CD4-positive, alpha-beta T cell treated with Interleukin-12 subunit alpha and Interleukin-12 subunit beta, for 1 hour (primary cell): ENCODE data around the gene EIF2S2.
A peak's percentile ranks its signal among the peaks of the same experiment; 100 is the strongest.

Experiments used
- DNase-seq: peaks from one replicate; pipeline ENCODE4 v3.0.0-alpha.2; 2020

Gene EIF2S2

DNA sequence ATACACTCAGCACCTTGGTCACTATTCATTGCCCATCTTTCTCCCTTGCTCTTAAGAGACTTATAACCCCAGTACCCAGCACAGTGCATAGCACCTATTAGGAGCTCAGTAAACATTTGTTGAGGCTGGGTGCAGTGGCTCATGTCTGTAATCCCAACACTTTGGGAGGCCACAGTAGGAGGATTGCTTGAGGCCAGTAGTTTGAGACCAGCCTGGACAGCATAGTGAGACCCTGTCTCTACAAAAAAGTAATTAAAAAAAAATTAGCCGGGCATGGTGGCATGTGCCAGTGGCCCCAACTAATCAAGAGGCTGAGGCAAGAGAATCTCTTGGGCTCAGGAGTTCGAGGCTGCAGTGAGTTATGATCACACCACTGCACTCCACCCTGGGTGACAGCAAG, 8.2 kb upstream of the EIF2S2 start:
- no peak for DNase-seq

DNA sequence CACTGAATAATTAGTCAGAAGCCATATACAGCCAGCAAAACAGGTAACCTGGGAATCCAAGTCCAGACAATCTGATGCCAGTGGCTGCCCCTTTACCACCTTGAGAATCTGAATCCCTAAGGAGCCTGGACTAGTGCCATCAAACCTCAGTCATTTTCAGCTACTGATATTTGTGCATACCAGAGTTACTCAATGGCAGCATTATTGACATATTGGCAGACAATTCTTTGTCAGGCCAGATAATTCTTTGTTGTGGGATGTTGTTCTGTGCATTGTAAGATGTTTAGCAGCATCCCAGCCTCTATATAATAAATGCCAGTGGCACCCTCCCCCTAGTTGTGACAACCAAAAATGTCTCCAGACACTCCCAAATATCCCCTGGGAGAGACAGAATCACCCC, 3.2 kb upstream of the EIF2S2 start:
- DNase-seq = no peak

DNA sequence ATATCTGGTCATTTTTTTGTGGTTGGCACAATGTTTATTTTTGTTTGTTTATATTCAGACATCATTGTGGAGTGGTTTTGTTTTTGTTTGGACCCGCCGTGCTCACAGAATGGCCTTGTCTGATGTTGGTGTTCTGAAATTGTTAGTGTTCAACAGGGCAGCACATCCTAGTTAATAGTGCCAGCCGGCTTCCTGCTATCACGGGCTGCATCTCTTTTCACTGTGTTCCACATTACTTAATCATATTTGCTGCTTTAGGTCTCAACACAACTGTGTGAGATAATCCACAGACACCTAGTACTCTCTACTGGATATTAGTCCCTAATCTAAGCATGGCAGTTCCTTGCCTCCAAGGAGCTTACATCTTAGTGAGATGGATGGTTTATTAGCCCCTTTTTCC, 2.8 kb upstream of the EIF2S2 start:
- DNase-seq = no peak

DNA sequence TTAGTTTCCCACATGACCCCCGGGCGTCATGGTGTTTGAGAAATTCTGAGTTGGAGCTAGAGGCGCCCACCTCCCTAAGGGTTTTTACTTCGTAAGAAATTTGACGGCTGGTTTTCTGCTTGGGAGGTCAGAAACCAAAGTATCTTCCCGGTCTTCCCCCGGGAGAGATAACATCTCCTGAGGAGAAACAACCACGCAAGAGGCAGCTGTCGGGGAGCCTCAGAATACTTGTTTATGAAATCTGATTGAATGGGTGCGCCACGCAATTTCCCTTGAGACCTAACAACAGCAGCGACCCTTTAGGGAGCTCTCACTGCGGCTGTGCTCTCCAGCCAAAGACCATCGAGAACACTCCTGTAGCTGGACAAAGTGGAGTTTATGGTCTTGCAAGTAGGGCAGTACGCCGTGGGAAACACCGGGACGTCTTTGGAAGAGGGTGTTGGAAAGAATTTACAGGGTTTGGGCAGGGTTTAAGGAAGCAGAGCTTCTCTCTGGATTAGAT, 608 bp upstream of the EIF2S2 start:
- DNase-seq = no peak

DNA sequence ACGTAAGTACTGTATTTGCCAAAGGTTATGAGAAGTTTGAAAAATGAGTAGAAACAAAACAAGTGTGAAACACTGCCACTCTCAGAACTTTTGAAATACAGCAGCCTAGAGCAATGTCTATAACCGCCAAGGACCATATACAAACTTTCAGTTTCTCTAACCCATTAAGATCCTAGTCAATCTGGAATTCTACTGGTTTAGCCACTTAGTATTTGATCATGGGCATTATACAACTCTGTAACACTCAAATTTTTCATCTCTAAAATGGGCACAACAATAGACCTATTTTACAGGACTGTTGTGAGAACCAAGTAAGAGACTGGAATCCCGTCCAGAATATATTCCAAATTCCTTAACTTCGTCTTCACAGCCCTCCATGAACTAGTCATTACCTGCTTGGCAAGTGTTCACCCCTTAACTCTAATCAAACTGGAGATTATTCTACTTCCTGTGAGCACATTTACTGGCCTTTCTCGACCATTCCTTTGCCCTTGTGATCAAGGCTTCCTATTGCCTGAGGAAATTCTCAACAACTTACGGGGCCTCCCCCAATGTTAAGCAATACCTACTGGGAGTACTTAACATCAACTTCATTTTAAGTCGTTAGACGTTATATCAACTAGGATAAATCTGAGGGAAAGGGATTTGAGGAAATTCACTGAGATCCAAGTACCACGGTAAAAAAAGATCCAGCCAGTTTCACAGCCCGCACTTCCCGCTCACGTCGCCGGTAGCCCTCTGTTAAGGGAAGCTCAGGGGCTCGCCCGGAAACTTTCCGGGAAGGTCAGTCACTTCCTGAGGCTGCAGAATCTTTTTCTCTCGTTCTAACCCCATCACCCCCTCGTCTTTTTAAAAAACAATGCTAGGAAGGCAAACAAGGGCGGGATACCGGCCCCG, 1.1 kb downstream of the EIF2S2 start:
- DNase-seq = peak; percentile 27

- no peak for DNase-seq
These were observed 1.9 kb downstream of the EIF2S2 start for GRCh38 chr20:34110025-34110744.

- DNase-seq = no peak
These were observed 2.6 kb downstream of the EIF2S2 start for GRCh38 chr20:34109442-34109841.

- DNase-seq = no peak
These were observed 3.3 kb downstream of the EIF2S2 start for GRCh38 chr20:34108616-34109174.

GRCh38 chr20:34105978-34106675, 5.9 kb downstream of the EIF2S2 start:
- no peak for DNase-seq

DNA sequence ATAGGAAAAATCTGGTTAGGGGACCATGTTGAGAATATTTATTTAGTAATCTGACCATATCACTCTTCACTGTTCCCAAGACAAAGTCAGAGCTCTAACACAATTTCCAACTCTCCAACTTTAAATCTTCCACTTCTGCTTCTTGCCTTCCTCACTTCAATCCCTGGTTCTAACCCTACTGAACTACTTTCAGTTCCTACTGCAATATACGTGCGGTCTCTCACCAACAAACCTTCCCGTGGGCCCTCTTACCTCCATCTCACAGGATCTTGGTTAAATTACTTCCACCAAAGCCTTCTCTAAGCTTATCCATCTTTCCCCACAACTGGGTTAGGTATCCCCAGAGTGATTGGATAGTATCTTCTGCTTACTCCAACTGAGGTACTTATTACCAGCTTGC, 8.0 kb downstream of the EIF2S2 start:
- DNase-seq = no peak

DNA sequence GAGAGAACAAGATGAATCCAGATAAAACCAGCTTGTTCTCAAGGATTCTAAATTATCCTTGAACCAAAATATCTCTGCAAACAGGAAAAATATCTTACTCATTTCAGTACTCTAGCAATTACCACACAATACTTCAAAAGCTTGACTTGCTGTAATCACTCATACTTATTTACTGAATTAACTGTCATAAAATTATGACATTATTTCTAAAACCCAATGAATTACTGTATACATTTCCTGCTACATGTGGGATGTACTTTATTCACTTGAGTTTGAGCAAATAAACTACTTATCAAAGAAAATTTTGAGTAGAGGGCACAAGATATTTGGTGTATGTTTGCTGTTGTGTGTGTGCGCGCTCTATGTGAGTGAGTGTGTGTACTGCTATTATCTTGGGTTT, 9.7 kb downstream of the EIF2S2 start:
- DNase-seq = no peak

GRCh38 chr20:34100576-34100975, 11.5 kb downstream of the EIF2S2 start:
- no peak for DNase-seq

DNA sequence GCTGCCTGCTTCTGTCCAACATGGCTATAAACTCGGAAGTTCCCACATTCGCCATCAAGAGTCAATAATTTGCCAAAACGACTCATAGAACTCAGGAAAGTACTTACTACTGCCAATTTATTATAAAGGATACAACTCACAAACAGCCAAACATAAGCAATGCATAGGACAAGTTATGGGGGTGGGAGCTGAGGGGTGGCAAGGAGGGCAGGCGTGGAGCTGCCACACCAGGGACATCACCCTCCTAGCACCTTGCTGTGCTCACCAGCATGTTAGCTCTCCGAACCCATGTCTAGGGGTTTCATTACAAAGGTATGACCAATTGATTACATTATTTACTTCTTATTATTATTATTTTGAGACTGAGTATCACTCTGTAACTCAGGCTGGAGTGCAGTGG, 12.4 kb downstream of the EIF2S2 start:
- DNase-seq = no peak

DNA sequence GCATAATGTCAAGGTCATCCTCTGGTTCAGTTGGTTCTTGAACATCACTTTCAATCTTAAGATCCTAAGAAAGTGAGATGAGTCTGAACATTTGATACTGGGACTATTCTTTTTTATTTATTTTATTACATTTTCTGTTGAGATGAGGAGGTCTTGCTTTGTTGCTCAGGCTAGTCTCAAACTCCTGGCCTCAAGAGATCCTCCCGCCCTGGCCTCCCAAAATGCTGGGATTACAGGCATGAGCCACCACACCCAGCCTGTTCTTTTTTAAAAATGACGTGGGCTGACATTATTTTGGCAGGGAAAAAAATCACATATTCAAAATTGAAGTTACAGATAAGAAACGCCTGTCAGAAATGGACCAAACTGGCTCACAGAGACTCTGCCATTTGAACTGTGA, 13.5 kb downstream of the EIF2S2 start:
- DNase-seq = no peak

DNA sequence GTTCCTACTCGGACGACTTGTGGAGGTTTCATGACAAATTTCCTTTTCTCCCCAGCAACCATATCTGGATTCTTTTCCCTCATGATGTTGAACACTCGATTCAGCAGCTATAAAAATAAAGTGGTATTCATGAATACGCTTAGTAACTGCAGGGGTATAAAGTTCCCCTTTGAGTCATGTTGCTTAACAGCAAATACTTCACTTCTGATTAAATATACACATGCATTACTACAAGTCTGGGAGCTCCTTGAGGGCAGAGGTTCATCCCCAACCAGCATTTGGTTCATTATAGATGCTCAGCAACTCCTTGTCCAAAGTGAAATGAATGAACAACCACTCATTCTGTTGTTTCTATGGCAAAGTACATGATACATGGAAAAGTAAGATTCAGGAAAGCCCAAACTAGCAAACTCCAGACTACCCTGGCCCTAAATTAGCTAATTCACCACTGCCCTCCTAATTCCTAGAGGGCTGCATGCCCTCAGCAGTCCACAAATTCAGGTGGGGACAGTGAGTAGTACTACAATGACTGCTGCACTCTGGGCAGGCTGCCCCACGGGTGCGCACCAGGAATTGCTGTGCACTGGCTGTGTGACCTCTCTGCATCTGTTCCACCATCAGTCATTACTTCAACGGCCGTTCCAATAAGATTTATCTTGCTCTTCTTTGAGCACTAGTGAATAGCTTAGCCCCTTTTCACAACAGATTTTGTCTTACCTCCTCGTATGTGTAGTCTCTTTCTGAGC, 15.2 kb downstream of the EIF2S2 start:
- no peak for DNase-seq

GRCh38 chr20:34095825-34096224, 16.2 kb downstream of the EIF2S2 start:
- DNase-seq = no peak

DNA sequence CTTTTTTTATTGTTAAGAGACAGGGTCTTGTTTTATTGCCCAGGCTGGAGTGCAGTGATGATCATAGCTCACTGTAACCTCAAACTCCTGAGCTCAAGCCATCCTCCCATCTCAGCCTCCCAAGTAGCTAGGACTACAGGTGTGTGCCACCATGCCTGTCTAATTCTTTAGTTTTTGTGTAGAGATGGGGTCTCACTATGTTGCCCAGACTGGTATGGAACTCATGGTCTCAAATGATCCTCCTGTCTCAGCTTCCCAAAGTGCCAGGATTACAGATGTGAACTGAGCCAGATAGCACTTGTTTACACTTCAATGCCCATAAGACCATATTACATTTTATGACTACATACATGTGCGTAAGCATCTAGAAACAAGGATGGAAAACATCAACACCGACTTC, 18.1 kb downstream of the EIF2S2 start:
- no peak for DNase-seq

GRCh38 chr20:34091637-34092200, 20.3 kb downstream of the EIF2S2 start:
- no peak for DNase-seq

- no peak for DNase-seq
These were observed 21.4 kb downstream of the EIF2S2 start for GRCh38 chr20:34090645-34091044.

GRCh38 chr20:34089655-34090345, 22.2 kb downstream of the EIF2S2 start:
- DNase-seq = no peak

- DNase-seq = no peak
These were observed 22.9 kb downstream of the EIF2S2 start for GRCh38 chr20:34089175-34089479.
